NOMO-1 treated with dmso at 0.1 percent for 144 hours (cell line): ENCODE measurements around the gene TRMT2A.

ENCODE experiments used
- DNase-seq: peaks from one replicate; lab custom pipeline; 2025; ENCODE audit not compliant: unreplicated experiment; lab: John Stamatoyannopoulos, UW

TRMT2A gene

DNA sequence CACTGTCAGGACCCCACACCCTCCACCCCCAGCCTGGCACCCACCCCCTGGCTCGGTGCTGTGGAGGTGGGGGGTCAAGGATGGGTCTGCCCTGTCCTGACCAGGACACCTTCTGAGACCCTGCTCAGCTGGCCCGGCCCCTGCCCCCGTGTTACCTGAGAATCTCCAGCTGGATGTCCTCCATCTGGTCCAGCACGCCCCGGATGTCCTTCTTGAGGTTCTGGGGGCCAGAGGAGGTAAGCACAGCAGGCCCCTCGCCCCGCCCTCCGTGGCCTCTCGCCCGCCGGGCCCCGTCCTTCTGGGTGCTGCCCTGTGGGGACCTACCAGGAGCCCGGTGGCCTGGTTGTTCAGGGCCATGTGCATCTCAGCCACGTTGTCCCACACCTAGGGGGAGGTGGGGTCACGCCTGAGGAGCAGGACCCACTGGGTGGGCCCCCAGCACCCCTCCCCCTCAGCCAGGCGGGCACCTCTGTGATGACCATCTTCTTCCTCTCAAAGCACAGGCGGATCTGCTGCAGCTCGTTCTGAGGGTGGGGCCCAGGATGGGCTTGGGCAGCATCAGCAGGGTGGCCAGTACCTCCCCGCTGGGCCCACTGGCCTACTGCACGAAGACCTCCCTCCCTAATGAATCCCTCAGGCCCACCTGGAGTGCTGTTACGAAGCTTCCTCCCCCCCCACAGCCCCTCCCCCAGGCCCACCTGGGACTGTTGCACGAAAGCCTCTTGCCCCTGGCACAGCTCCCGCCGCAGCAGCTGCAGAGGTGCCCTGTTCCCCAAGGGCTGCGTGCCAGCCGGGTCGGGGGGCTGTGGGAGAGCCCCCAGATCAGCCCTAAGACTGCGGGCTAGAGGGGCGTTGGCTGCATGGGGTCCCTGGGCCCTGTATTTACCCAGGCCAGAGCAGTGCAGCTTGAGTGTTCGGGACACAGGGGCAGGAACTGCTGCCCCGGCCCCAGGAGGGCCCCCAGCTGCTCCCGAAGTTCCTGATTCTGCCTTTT is 32.5 kb upstream of the TRMT2A start:
- DNase-seq = no peak

DNA sequence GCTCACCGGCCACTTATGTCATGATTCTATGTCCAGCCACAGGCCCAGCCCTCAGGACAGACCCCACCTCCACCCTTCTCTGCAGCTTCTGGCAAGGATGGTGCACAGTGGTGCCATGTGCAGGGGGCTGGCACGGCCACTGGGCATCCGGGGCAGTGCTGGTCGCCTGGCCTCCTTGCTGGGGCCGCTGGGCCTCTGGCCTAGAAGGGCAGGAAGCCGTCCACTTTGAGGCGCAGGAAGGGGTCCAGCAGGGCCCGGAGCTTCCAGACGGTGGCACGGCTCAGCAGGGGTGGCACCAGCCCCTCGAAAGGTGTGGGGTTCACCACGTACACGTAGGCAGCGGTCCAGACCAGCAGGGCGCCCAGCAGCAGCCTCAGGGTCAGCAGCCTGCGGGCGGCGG is 31.4 kb upstream of the TRMT2A start:
- DNase-seq = no peak

- no peak for DNase-seq
Observed at GRCh38 chr22:20147237-20147988, 30.4 kb upstream of the TRMT2A start.

- DNase-seq = no peak
Observed at GRCh38 chr22:20146777-20147176, 29.8 kb upstream of the TRMT2A start.

- DNase-seq = no peak
Observed at GRCh38 chr22:20145832-20146223, 28.8 kb upstream of the TRMT2A start.

DNA sequence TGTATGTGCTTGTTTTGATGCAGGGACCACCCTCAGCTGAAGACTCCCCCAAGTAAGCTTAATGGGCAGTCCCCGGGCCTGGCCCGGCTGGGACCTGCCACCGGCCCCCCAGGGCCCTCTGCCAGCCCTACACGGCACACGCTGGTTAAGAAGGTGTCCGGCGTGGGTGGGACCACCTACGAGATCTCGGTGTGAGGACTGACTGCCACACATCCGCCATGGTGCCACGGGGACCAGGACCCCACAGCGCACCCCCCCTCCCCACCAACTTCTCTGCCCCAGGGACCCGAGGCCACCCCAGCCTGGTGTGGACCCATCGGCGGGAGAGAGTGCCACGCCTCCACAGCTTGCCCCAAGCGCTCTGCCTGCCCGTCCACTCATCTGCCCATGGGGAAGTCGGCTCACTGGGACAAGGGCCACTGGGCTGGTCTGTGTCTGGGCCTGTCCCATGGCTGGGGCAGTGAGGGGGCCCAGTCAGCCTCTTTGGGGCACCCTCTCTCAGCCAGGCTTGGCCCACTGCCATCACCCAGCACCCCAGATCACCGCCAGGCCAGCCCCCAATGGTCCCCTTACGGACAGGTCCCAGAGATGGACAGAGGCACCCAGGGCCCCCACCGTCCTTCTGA is 28.3 kb upstream of the TRMT2A start:
- DNase-seq = no peak

- DNase-seq = no peak
Observed at GRCh38 chr22:20143883-20144665, 27.0 kb upstream of the TRMT2A start.

DNA sequence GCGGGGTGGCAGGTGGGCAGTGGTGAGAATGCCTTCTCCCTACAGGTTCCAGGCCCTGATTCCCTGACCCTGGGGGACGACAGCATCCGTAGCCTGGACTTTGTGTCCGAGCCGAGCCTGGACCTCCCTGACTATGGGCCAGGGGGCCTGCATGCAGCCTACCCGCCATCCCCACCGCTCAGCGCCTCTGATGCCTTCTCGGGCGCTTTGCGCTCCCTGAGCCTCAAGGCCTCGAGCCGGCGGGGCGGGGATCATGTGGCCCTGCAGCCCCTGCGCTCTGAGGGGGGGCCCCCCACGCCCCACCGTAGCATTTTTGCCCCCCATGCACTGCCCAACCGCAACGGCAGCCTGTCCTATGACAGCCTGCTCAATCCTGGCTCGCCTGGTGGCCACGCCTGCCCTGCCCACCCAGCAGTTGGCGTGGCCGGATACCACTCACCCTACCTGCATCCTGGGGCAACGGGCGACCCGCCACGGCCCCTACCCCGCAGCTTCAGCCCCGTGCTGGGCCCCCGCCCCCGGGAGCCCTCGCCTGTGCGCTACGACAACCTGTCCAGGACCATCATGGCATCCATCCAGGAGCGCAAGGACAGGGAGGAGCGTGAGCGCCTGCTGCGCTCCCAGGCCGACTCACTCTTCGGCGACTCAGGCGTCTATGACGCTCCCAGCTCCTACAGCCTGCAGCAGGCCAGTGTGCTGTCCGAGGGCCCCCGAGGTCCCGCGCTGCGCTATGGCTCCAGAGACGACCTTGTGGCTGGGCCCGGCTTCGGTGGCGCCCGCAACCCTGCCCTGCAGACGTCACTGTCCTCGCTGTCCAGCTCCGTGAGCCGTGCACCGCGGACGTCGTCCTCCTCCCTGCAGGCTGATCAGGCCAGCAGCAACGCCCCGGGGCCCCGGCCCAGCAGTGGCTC is 25.9 kb upstream of the TRMT2A start:
- DNase-seq = no peak

DNA sequence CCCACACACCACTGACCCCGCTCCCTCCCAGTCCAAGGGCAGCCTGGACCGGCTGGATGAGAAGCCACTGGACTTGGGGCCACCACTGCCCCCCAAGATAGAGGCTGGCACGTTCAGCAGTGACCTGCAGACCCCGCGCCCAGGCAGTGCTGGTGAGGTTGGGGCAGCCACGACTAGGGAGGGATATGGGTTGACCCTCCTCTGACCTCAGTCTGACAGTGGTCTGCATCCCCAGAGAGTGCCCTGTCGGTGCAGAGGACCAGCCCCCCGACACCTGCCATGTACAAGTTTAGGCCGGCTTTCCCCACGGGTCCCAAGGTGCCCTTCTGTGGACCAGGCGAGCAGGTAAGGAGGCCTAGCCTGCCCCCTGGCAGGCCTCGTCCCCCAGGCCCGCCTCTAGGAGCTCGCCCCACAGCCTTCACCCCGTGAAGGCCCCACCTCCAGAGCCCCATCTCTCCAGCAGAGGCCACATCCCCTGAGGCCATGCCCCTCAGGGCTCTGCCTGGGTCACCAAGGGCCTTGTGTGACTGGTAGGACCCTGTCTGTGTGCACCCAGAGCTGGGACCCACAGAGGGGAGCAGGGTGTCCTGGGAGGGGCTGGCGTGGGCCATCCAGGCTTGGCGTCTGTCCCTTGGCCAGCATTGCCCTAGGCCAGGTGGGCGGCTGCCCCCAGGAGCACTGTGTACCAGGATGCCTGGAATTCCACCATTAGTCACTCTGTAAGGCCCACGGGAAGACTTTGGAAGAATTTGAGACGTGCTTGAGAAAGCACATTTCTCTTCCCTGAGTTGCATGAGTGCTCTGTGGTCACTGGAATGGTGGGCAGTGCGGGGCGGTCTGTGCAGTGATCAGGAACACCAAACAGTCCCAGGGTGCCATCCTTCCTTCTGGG is 24.4 kb upstream of the TRMT2A start:
- DNase-seq = no peak

DNA sequence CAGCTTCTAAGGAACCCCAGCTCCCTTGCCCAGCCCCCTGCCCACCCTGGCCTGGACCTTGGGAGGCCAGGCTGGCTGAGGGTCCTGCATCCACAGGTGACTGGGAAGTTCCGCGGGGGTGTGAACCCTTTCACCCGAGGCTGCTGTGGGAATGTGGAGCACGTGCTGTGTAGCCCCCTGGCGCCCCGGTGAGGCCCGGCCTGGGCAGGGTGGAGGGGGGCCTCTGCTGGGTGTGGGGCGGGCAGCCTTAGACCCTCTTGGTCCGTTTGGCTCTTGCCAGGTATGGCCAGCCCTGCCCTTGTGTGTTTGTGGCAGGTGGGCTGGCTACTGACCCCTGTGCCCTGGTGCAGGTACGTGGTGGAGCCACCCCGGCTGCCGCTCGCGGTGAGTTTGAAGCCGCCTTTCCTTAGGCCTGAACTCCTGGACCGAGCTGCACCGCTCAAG is 23.5 kb upstream of the TRMT2A start:
- DNase-seq = no peak

- DNase-seq = no peak
Observed at GRCh38 chr22:20140107-20140445, 23.1 kb upstream of the TRMT2A start.

GRCh38 chr22:20139391-20140106 is 22.5 kb upstream of the TRMT2A start:
- DNase-seq = no peak

GRCh38 chr22:20138868-20139267 is 21.8 kb upstream of the TRMT2A start:
- DNase-seq = no peak

GRCh38 chr22:20138417-20138738 is 21.4 kb upstream of the TRMT2A start:
- DNase-seq = no peak

GRCh38 chr22:20137671-20138416 is 20.8 kb upstream of the TRMT2A start:
- DNase-seq = no peak

DNA sequence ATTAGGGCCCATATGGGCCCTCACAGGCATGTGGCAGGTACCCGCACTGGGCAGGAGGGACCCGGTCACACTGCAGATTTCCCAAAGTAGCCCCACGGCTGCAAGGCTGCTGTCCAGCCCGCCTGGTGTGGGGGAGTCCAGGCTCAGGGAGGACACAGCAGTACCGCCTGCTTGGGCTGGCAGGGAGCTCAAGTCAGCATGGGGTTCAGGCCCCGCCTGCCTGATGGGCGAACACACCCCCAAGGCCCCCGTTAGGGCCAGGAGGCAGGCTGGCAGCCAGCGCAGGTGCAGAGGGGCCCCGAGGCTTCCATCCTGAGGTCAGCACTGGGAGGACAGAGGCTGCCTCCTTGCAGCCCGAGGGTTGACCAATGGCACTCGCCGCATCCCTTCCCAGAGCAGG is 20.1 kb upstream of the TRMT2A start:
- DNase-seq = no peak

- DNase-seq = no peak
Observed at GRCh38 chr22:20136603-20136873, 19.5 kb upstream of the TRMT2A start.
